ENCODE results near the gene CACNA2D4. TPM values are rescaled to one million over a fixed set of nuclear protein-coding genes. Genes with fewer than 3 reads are reported as not detected.

CACNA2D4 gene
- total and polyA plus RNA-seq, 2 of the 13 experiments (the other 11 are each of a cell fraction or from before 2014, with no cell fraction given) = 14.2 to 136 TPM

GRCh38 chr12:1763153-1763552 is 155.3 kb downstream of the CACNA2D4 start:
- no peak overlapping the region for H2AFZ ChIP-seq (ENCODE audit: low read length)
- no peak for DNase-seq (ENCODE audit: low spot score)
- in situ Hi-C loops (cut with HindIII; ENCODE audit: extremely low pct_ligation_motif_present, low pct_unique_long_range_greater_than_20kb) = no loop called here
- ATAC-seq = no peak
- BruUV-seq (replicated peaks) = no TSS peak
- intact Hi-C loops (cut with micrococcal nuclease; ENCODE audit: unreplicated experiment) = loop anchor here (10.0 kb wide), 1 partner anchor 98 kb away; no protein-coding TSS in a partner anchor
- ChIA-PET POLR2A (no interaction called here), CTCF (ENCODE audit: low intra/inter-chr PET ratio, low total read pairs) (no interaction called here)
- peaks cover 95% of the 10 kb centered on the region for H3K4me1 ChIP-seq (ENCODE audit: insufficient read depth, low read length)
- 95% methylated on average over 2 of the region's 2 CpGs for WGBS (ENCODE audit: low lambda C conversion rate)
- H3K36me3 ChIP-seq (replicated peaks in 1 of 2; ENCODE audit: control insufficient read depth in 1 of 2, insufficient read depth in 2 of 2, low read length in 2 of 2) = peaks cover 0 to 21% of the 10 kb centered on the region in 2 experiments; a peak in 2 of 5 replicates
- H3K9me3 ChIP-seq (ENCODE audit: low read length) = no peaks in the 10 kb centered on the region
- H4K20me1 ChIP-seq (ENCODE audit: insufficient read depth, low read length) = no peaks in the 10 kb centered on the region
- H3K79me2 ChIP-seq (ENCODE audit: insufficient read depth, low read length) = peaks cover 82% of the 10 kb centered on the region
- FAIRE-seq = no peak
- TF ChIP-seq GABPB1 (CRISPR knock-in tag; IDR thresholded peaks at IDR 0.05) (no peak), NCOR1 (IDR thresholded peaks at IDR 0.05; ENCODE audit: borderline replicate concordance, low read length) (no peak), ZNF512B (CRISPR knock-in tag; IDR thresholded peaks at IDR 0.05; ENCODE audit: borderline replicate concordance) (no peak), ZNF772 (CRISPR knock-in tag; IDR thresholded peaks at IDR 0.05) (no peak), BCL6 (CRISPR knock-in tag; IDR thresholded peaks at IDR 0.05) (no peak)
- H3K27me3 ChIP-seq (ENCODE audit: control insufficient read depth in 1 of 2, insufficient read depth in 2 of 2, low read length in 2 of 2) = no peaks in the 10 kb centered on the region
- no peak overlapping the region for H3K9ac ChIP-seq (ENCODE audit: insufficient read depth, low read depth, low read length)
- H3K27ac ChIP-seq (ENCODE audit: extremely low read length, insufficient read depth, low read length) = no peak overlapping the region
- H3K4me2 ChIP-seq (ENCODE audit: low read depth, low read length) = no peak overlapping the region
- no peak overlapping the region for H3K4me3 ChIP-seq (replicated peaks in 1 of 3; ENCODE audit: insufficient read depth in 1 of 3, low read depth in 2 of 3, low read length in 3 of 3)

- in situ Hi-C loops (cut with HindIII; ENCODE audit: extremely low pct_ligation_motif_present, low pct_unique_long_range_greater_than_20kb) (no loop called here), intact Hi-C loops (cut with micrococcal nuclease; ENCODE audit: unreplicated experiment) (loop anchor here (10.0 kb wide), 1 partner anchor 97 kb away; no protein-coding TSS in a partner anchor)
- H3K79me2 ChIP-seq (ENCODE audit: insufficient read depth, low read length) = peaks cover 83% of the 10 kb centered on the region
- 97% methylated on average over 3 of the region's 3 CpGs for WGBS (ENCODE audit: low lambda C conversion rate)
- H4K20me1 ChIP-seq (ENCODE audit: insufficient read depth, low read length) = no peaks in the 10 kb centered on the region
- H2AFZ ChIP-seq (ENCODE audit: low read length) = no peak overlapping the region
- DNase-seq (ENCODE audit: low spot score) (no peak), ATAC-seq (no peak), FAIRE-seq (no peak)
- H3K9me3 ChIP-seq (ENCODE audit: low read length) = no peaks in the 10 kb centered on the region
- peak overlapping the region; percentile 83 for H3K27ac ChIP-seq (ENCODE audit: extremely low read length, insufficient read depth, low read length)
- H3K27me3 ChIP-seq (ENCODE audit: control insufficient read depth in 1 of 2, insufficient read depth in 2 of 2, low read length in 2 of 2) = no peaks in the 10 kb centered on the region
- no TSS peak for BruUV-seq (replicated peaks)
- ChIA-PET POLR2A (interaction anchor here (1.5 kb wide), 1 partner anchor 100 kb away, joined by 4 read pairs; no protein-coding TSS in a partner anchor), CTCF (ENCODE audit: low intra/inter-chr PET ratio, low total read pairs) (no interaction called here)
- H3K36me3 ChIP-seq (replicated peaks in 1 of 2; ENCODE audit: control insufficient read depth in 1 of 2, insufficient read depth in 2 of 2, low read length in 2 of 2) = peaks cover 0 to 31% of the 10 kb centered on the region in 2 experiments; a peak in 4 of 5 replicates
- peak overlapping the region; percentile 28; the same call in 1 of the 2 replicates for H3K4me2 ChIP-seq (ENCODE audit: low read depth, low read length)
- H3K9ac ChIP-seq (ENCODE audit: insufficient read depth, low read depth, low read length) = peak overlapping the region; percentile 51; the same call in 1 of the 2 replicates
- H3K4me3 ChIP-seq (replicated peaks in 1 of 3; ENCODE audit: insufficient read depth in 1 of 3, low read depth in 2 of 3, low read length in 3 of 3) = no peak overlapping the region; a peak in 1 of 6 replicates
- no peak for TF ChIP-seq ZNF10 (CRISPR knock-in tag; IDR thresholded peaks at IDR 0.05; ENCODE audit: borderline replicate concordance, low read depth)
- peak; percentile 52 for TF ChIP-seq RBM22 (optimal IDR thresholded peaks at IDR 0.05; ENCODE audit: low read length)
- peaks cover 93% of the 10 kb centered on the region for H3K4me1 ChIP-seq (ENCODE audit: insufficient read depth, low read length)
These were observed 156.6 kb downstream of the CACNA2D4 start for GRCh38 chr12:1761857-1762256.
